ENCODE results near the gene SELENOT.

The SELENOT gene

DNA sequence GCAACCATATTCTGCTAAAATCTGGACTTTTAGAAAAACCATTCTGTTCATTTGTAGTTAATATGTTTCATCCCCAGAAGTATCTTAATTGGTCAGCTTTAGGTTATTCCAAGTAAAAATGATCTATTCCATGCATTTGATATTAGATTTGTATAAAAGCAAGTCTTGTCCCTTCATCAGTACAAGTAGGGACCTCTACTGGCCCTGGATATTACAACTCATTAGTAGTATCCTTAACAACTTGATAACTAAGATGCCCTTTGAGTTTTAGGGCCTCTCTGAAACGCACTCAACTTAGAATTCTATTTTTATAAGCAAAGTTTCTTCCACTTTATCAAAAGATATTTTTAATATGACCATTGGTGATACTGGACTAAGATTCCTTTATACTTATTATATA lies 25.3 kb upstream of the SELENOT start:
- Histone ChIP-seq H3K79me2 (ENCODE audit: insufficient read depth, low read length) (no peaks in the 10 kb centered on the region; the same call in 1 of the 2 replicates), H3K36me3 (ENCODE audit: insufficient read depth, low read length) (peaks cover 60% of the 10 kb centered on the region), H3K4me2 (ENCODE audit: low read depth, low read length, poor library complexity, severe bottlenecking) (no peak overlapping the region)

DNA sequence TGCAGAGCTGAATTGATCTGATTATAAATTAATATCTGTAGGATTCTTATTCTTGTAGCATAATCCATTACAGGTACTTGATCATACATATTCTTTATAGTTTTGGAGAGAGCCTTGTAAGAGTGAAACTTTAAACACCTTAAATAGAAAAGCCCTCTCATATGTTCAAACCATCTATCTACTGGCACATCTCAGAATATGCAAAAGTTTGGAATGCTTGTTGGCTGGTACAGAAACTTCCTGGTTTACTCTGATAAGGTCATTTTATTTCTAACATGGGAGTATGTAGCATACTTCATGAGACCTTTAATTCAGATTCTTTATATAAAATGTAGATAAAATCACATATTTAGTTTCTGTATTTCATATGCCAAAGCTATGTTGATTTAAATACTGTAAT lies 21.9 kb upstream of the SELENOT start:
- Histone ChIP-seq H3K36me3 (ENCODE audit: insufficient read depth, low read length) (peaks cover 86% of the 10 kb centered on the region), H3K4me3 (ENCODE audit: low read length, poor library complexity, severe bottlenecking) (no peak overlapping the region)

More for the DNA sequence above, 25.3 kb upstream of the SELENOT start:
- Histone ChIP-seq H3F3A (ENCODE audit: low read depth) (peaks cover 5% of the 10 kb centered on the region; the same call in 1 of the 2 replicates), H3K27me3 (ENCODE audit: insufficient read depth, low read length, poor library complexity, severe bottlenecking) (no peaks in the 10 kb centered on the region), H3K9me2 (replicated peaks; ENCODE audit: low read depth, low read length) (no peaks in the 10 kb centered on the region), H3K9me3 (ENCODE audit: insufficient read depth, low read depth, low read length) (no peaks in the 10 kb centered on the region), H2AFZ (ENCODE audit: low read length) (no peak overlapping the region), H3K9ac (ENCODE audit: low read depth, low read length, poor library complexity, severe bottlenecking) (no peak overlapping the region), H3K4me1 (ENCODE audit: insufficient read depth, low read length, poor library complexity, severe bottlenecking) (peaks cover 9% of the 10 kb centered on the region), H4K20me1 (ENCODE audit: insufficient read depth, low read length, poor library complexity, severe bottlenecking) (no peaks in the 10 kb centered on the region), H3K4me3 (ENCODE audit: low read length, poor library complexity, severe bottlenecking) (no peak overlapping the region)
- TF ChIP-seq CTCF (conservative IDR thresholded peaks at IDR 0.05; ENCODE audit: low read length) (peak; percentile 41; the same call in 1 of the 2 replicates), EZH2phosphoT487 (IDR thresholded peaks at IDR 0.05; ENCODE audit: borderline replicate concordance) (no peak)

GRCh38 chr3:150582620-150583019 lies 20.5 kb upstream of the SELENOT start:
- H3K79me2 ChIP-seq (ENCODE audit: insufficient read depth, low read length): no peaks in the 10 kb centered on the region
- H3K36me3 ChIP-seq (ENCODE audit: insufficient read depth, low read length): peaks cover 71% of the 10 kb centered on the region
- H3K4me2 ChIP-seq (ENCODE audit: low read depth, low read length, poor library complexity, severe bottlenecking): no peak overlapping the region
- no peak overlapping the region for H3K4me3 ChIP-seq (ENCODE audit: low read length, poor library complexity, severe bottlenecking)
- no peak overlapping the region for H2AFZ ChIP-seq (ENCODE audit: low read length)
- H4K20me1 ChIP-seq (ENCODE audit: insufficient read depth, low read length, poor library complexity, severe bottlenecking): no peaks in the 10 kb centered on the region
- H3F3A ChIP-seq (ENCODE audit: low read depth): no peaks in the 10 kb centered on the region
- no peak overlapping the region for H3K9ac ChIP-seq (ENCODE audit: low read depth, low read length, poor library complexity, severe bottlenecking)
- H3K9me2 ChIP-seq (replicated peaks; ENCODE audit: low read depth, low read length): no peaks in the 10 kb centered on the region
- H3K4me1 ChIP-seq (ENCODE audit: insufficient read depth, low read length, poor library complexity, severe bottlenecking): no peaks in the 10 kb centered on the region
- no peaks in the 10 kb centered on the region for H3K27me3 ChIP-seq (ENCODE audit: insufficient read depth, low read length, poor library complexity, severe bottlenecking)
- H3K9me3 ChIP-seq (ENCODE audit: insufficient read depth, low read depth, low read length): no peaks in the 10 kb centered on the region
- TF ChIP-seq CTCF (conservative IDR thresholded peaks at IDR 0.05; ENCODE audit: low read length) (no peak), EZH2phosphoT487 (IDR thresholded peaks at IDR 0.05; ENCODE audit: borderline replicate concordance) (no peak)

More for the DNA sequence above, 21.9 kb upstream of the SELENOT start:
- no peaks in the 10 kb centered on the region for H3K9me3 ChIP-seq (ENCODE audit: insufficient read depth, low read depth, low read length)
- H3K9ac ChIP-seq (ENCODE audit: low read depth, low read length, poor library complexity, severe bottlenecking): no peak overlapping the region
- no peaks in the 10 kb centered on the region for H3K27me3 ChIP-seq (ENCODE audit: insufficient read depth, low read length, poor library complexity, severe bottlenecking)
- peaks cover under 1% of the 10 kb centered on the region for H3K4me1 ChIP-seq (ENCODE audit: insufficient read depth, low read length, poor library complexity, severe bottlenecking)
- no peak overlapping the region for H2AFZ ChIP-seq (ENCODE audit: low read length)
- no peaks in the 10 kb centered on the region; the same call in 1 of the 2 replicates for H3K79me2 ChIP-seq (ENCODE audit: insufficient read depth, low read length)
- no peaks in the 10 kb centered on the region for H4K20me1 ChIP-seq (ENCODE audit: insufficient read depth, low read length, poor library complexity, severe bottlenecking)
- H3F3A ChIP-seq (ENCODE audit: low read depth): no peaks in the 10 kb centered on the region
- no peak overlapping the region for H3K4me2 ChIP-seq (ENCODE audit: low read depth, low read length, poor library complexity, severe bottlenecking)
- H3K9me2 ChIP-seq (replicated peaks; ENCODE audit: low read depth, low read length): no peaks in the 10 kb centered on the region
- no peak for TF ChIP-seq EZH2phosphoT487 (IDR thresholded peaks at IDR 0.05; ENCODE audit: borderline replicate concordance)
- TF ChIP-seq CTCF (conservative IDR thresholded peaks at IDR 0.05; ENCODE audit: low read length): no peak
